Tibial nerve (tissue), 3 donors: ENCODE results near the gene TMEM120A.

ENCODE experiments used
- CTCF ChIP-seq, 5 experiments: fragments of 200-600 bp in 3 of 5; fragments of 450-650 bp in 2 of 5; sonication (generic) in 3 of 5; IDR thresholded peaks; one replicate each; pipeline ENCODE4 v1.5.1; 2016 to 2019; ENCODE audit warnings: antibody characterized with exemption in 5 of 5, mild to moderate bottlenecking in 3 of 5, moderate library complexity in 2 of 5
- POLR2A ChIP-seq, 2 donors: fragments of 450-650 bp; IDR thresholded peaks; one replicate each; pipeline ENCODE4 v1.6.1; 2017; ENCODE audit warnings: antibody characterized with exemption in 2 of 2, mild to moderate bottlenecking in 2 of 2, moderate library complexity in 2 of 2

GRCh38 chr7:75981453-75982305 is 12.7 kb downstream of the TMEM120A start:
- TF ChIP-seq POLR2A (IDR thresholded peaks at IDR 0.05) (no peak), CTCF (IDR thresholded peaks at IDR 0.05) (no peak)
